ENCODE data around the gene PEX11A. TPM values are rescaled to one million over a fixed set of nuclear protein-coding genes. Genes with fewer than 3 reads are reported as not detected.

The PEX11A gene
- total RNA-seq (2022; extraction: Qiagen RNA extraction; ENCODE audit: low read depth), result 6.8 to 8.1 TPM (median 8.0 TPM) in 5 replicates

GRCh38 chr15:89690276-89691218, at the start of gene PEX11A, which contains the start of gene WDR93:
Gene PEX11A, minus strand, starts transcription at chr15:89690754. Its CDS starts 122 bp downstream, at chr15:89690632.
Gene WDR93, plus strand, starts transcription at chr15:89690811. Its CDS starts 10,936 bp downstream, at chr15:89701747.

GRCh38 chr15:89679212-89679611, 11.3 kb downstream of the PEX11A start, which contains the start of gene PLIN1:
Gene PLIN1, minus strand, starts transcription at chr15:89679367. Its CDS starts 1,878 bp downstream, at chr15:89677489.

GRCh38 chr15:89654847-89655805, 35.4 kb downstream of the PEX11A start, which contains the start of gene KIF7:
Gene KIF7, minus strand, starts transcription at chr15:89655467. Its CDS starts 2,537 bp downstream, at chr15:89652930.

Other genes with a start within 250 kb of the PEX11A start
- gene RHCG, start 194.2 kb downstream of the PEX11A start, total RNA-seq (2022; extraction: Qiagen RNA extraction; ENCODE audit: low read depth), result 28.1 to 53.8 TPM (median 41.2 TPM) in 5 replicates
- gene TICRR, start 115.3 kb downstream of the PEX11A start, total RNA-seq (2022; extraction: Qiagen RNA extraction; ENCODE audit: low read depth), result 10.0 to 14.1 TPM (median 13.3 TPM) in 5 replicates
- gene KIF7, start 35.3 kb downstream of the PEX11A start, total RNA-seq (2022; extraction: Qiagen RNA extraction; ENCODE audit: low read depth), result 3.1 to 5.6 TPM (median 4.8 TPM) in 5 replicates
- gene PLIN1, start 11.4 kb downstream of the PEX11A start, total RNA-seq (2022; extraction: Qiagen RNA extraction; ENCODE audit: low read depth), result 0.09 to 0.11 TPM (median 0.10 TPM) in 3 of 5 replicates, not detected in the others
- gene WDR93, start 57 bp upstream of the PEX11A start, total RNA-seq (2022; extraction: Qiagen RNA extraction; ENCODE audit: low read depth), result 0.09 to 0.64 TPM (median 0.18 TPM) in 5 replicates
- 1.1 to 10.2 TPM (median 5.1 TPM) in 5 replicates for gene MESP1, start 60.5 kb upstream of the PEX11A start, total RNA-seq (2022; extraction: Qiagen RNA extraction; ENCODE audit: low read depth)
- 0.44 to 0.95 TPM (median 0.65 TPM) in 4 of 5 replicates, not detected in the other for gene MESP2, start 85.6 kb upstream of the PEX11A start, total RNA-seq (2022; extraction: Qiagen RNA extraction; ENCODE audit: low read depth)
- 49.2 to 71.8 TPM (median 63.0 TPM) in 5 replicates for gene ANPEP, start 124.1 kb upstream of the PEX11A start, total RNA-seq (2022; extraction: Qiagen RNA extraction; ENCODE audit: low read depth)
- 36.0 to 82.2 TPM (median 44.7 TPM) in 5 replicates for gene AP3S2, start 203.2 kb upstream of the PEX11A start, total RNA-seq (2022; extraction: Qiagen RNA extraction; ENCODE audit: low read depth)
- gene ARPIN, start 222.2 kb upstream of the PEX11A start, total RNA-seq (2022; extraction: Qiagen RNA extraction; ENCODE audit: low read depth), result 8.9 to 13.5 TPM (median 11.4 TPM) in 5 replicates